Neural crest cell (in vitro differentiated cells): Measurements from ENCODE around the gene GSTA4. TPM values are rescaled to one million over a fixed set of nuclear protein-coding genes. Genes with fewer than 3 reads are reported as not detected.
A peak's percentile ranks its signal among the peaks of the same experiment; 100 is the strongest.
"Not testable (repeated sequence)": the region's sequence is repeated elsewhere in the genome, so short reads cannot be mapped to it uniquely, and the experiment has no call there.

ENCODE experiments used
- DNase-seq: peaks from one replicate; pipeline ENCODE4 v3.0.0; 2021; ENCODE audit warnings: low read depth, mixed read lengths, low spot score
- H3K27ac Mint-ChIP-seq: one replicate; pipeline ENCODE4 v1.8.0; 2021; ENCODE audit warnings: mild to moderate bottlenecking, mixed read lengths; ENCODE audit not compliant: unreplicated experiment
- H3K27me3 Mint-ChIP-seq: 2 replicates; pipeline ENCODE4 v1.8.0; 2021; ENCODE audit warnings: low read depth, mild to moderate bottlenecking, mixed read lengths
- H3K36me3 Mint-ChIP-seq: 2 replicates; pipeline ENCODE4 v1.8.0; 2021; ENCODE audit warnings: low read depth, mild to moderate bottlenecking, mixed read lengths
- H3K4me1 Mint-ChIP-seq: 2 replicates; pipeline ENCODE4 v1.8.0; 2021; ENCODE audit warnings: mixed read lengths
- H3K4me3 Mint-ChIP-seq: one replicate; pipeline ENCODE4 v1.8.0; 2021; ENCODE audit warnings: mild to moderate bottlenecking, mixed read lengths
- H3K9me3 Mint-ChIP-seq: 2 replicates; pipeline ENCODE4 v1.8.0; 2021; ENCODE audit warnings: mixed read lengths
- total RNA-seq: library from RNA; stranded (reverse); gene quantifications from 2 replicates; pipeline ENCODE4 v1.2.1, GENCODE V29; 2021
- TF ChIP-seq, protein P1 (sequence below): fragments of 200-600 bp; sonication (generic); conservative IDR thresholded peaks from 2 replicates; pipeline ENCODE4 v1.5.0; 2021; ENCODE audit warnings: antibody characterized with exemption, mild to moderate bottlenecking

The GSTA4 gene
- total RNA-seq, 1 donor from 2014 or later: 70.7 TPM

DNA sequence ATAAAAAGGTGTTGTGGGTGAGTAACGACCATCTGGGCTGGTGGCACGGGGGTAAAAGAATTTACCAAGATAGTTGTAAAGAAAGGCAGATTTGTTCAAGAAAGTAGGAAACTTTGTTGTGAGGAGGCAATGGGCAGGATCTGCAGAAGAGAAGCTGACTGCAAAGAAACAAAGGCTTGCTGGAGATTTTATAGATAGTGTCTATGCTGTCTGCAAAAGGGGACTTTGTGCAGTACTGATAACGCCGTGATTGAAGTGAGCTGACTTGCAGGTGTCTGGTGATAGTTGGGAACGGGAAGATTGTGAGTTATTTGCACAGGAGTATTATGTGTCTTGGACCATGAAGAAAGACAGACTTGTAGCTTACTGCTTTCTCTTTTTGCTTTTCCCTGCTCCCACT, 48.8 kb downstream of the GSTA4 start:
- no peaks in the 10 kb centered on the region for H3K27me3 Mint-ChIP-seq
- no peak overlapping the region for H3K4me3 Mint-ChIP-seq
- no peaks in the 10 kb centered on the region for H3K9me3 Mint-ChIP-seq
- no peak for DNase-seq
- H3K36me3 Mint-ChIP-seq: no peaks in the 10 kb centered on the region
- TF ChIP-seq, protein P1, sequence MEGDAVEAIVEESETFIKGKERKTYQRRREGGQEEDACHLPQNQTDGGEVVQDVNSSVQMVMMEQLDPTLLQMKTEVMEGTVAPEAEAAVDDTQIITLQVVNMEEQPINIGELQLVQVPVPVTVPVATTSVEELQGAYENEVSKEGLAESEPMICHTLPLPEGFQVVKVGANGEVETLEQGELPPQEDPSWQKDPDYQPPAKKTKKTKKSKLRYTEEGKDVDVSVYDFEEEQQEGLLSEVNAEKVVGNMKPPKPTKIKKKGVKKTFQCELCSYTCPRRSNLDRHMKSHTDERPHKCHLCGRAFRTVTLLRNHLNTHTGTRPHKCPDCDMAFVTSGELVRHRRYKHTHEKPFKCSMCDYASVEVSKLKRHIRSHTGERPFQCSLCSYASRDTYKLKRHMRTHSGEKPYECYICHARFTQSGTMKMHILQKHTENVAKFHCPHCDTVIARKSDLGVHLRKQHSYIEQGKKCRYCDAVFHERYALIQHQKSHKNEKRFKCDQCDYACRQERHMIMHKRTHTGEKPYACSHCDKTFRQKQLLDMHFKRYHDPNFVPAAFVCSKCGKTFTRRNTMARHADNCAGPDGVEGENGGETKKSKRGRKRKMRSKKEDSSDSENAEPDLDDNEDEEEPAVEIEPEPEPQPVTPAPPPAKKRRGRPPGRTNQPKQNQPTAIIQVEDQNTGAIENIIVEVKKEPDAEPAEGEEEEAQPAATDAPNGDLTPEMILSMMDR: no peak
- peaks cover 19% of the 10 kb centered on the region for H3K4me1 Mint-ChIP-seq
- H3K27ac Mint-ChIP-seq: peak overlapping the region; percentile 3

DNA sequence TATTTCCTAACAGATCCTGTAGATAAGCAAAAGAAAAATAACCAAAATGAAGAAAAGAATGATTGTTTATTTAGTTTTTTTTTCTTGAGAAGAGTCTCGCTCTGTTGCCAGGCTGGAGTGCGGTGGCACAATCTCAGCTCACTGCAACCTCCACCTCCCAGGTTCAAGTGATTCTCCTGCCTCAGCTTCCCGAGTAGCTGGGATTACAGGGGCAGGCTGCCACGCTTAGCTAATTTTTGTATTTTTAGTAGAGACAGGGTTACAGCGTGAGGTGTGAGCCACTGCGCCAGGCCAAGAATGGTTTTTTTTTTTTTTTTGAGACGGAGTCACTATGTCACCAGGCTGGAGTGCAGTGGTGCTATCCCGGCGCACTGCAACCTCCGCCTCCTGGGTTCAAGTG, 52.3 kb downstream of the GSTA4 start:
- not testable (repeated sequence) for H3K9me3 Mint-ChIP-seq, H3K27me3 Mint-ChIP-seq, DNase-seq, H3K27ac Mint-ChIP-seq, H3K36me3 Mint-ChIP-seq, H3K4me3 Mint-ChIP-seq
- H3K4me1 Mint-ChIP-seq: peaks cover 19% of the 10 kb centered on the region

DNA sequence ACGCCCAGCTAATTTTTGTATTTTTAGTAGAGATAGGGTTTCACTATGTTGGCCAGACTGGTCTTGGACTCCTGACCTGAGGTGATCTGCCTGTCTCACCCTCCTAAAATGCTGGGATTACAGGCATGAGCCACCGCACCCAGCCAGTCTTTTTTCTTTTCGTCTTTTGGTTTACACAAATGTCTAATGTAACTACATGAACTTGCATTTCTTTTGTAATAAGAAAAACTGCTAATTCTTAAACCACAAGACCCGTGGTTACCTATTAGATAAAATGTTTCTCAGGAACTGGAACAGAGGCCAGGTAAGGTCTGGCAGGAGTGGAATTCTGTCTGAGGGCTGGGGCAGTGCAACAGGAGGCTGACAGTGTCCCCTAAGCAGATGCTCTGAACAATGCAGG, 52.9 kb downstream of the GSTA4 start:
- H3K9me3 Mint-ChIP-seq: no peaks in the 10 kb centered on the region
- no peak overlapping the region for H3K27ac Mint-ChIP-seq
- H3K27me3 Mint-ChIP-seq: no peaks in the 10 kb centered on the region
- TF ChIP-seq, protein P1: no peak
- DNase-seq: no peak
- H3K4me3 Mint-ChIP-seq: no peak overlapping the region
- peaks cover 19% of the 10 kb centered on the region for H3K4me1 Mint-ChIP-seq
- no peaks in the 10 kb centered on the region for H3K36me3 Mint-ChIP-seq

DNA sequence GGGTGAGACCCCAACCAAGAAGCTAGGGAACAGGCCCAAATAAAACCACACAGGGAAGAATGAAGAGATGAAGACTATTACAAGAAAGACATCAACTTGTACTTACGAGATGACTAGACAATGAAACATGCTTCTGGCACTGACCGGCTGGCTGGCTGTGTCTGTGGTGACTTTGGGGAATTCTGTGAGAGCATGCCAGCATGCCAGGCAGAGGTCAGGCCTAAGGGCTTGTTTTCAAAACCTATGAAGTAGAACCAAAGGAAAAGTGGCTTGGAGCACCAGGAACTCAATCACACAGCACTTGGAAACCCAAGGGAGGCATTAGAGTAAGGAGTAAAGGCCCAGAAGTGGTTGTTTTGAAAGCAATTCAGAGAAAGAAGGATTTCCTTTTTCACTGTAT, 57.2 kb downstream of the GSTA4 start:
- H3K9me3 Mint-ChIP-seq: peaks cover 2% of the 10 kb centered on the region
- H3K36me3 Mint-ChIP-seq: no peaks in the 10 kb centered on the region
- TF ChIP-seq, protein P1: no peak
- peaks cover 4% of the 10 kb centered on the region for H3K4me1 Mint-ChIP-seq
- DNase-seq: no peak
- no peaks in the 10 kb centered on the region for H3K27me3 Mint-ChIP-seq
- no peak overlapping the region for H3K27ac Mint-ChIP-seq
- no peak overlapping the region for H3K4me3 Mint-ChIP-seq

DNA sequence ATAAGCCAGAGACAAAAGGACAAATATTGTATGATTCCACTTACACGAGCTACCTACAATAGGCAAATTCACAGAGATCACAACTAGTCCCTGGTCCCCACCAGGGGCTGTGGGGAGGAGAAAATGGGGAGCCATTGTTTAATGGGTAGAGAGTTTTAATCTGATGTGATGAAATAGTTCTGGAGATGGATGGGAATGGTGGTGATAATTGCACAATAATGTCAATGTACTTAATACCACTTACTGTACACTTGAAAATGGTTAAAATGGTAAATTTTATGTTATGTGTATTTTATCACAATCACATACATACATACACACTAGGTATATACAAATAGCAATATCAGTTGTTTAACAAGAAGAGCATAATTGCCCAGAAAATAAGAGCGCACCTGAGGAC, 61.3 kb downstream of the GSTA4 start:
- Mint-ChIP-seq H3K4me1 (no peaks in the 10 kb centered on the region), H3K36me3 (no peaks in the 10 kb centered on the region), H3K9me3 (peaks cover 5% of the 10 kb centered on the region), H3K27me3 (no peaks in the 10 kb centered on the region), H3K27ac (no peak overlapping the region), H3K4me3 (no peak overlapping the region)
- DNase-seq: no peak
- TF ChIP-seq, protein P1: no peak

DNA sequence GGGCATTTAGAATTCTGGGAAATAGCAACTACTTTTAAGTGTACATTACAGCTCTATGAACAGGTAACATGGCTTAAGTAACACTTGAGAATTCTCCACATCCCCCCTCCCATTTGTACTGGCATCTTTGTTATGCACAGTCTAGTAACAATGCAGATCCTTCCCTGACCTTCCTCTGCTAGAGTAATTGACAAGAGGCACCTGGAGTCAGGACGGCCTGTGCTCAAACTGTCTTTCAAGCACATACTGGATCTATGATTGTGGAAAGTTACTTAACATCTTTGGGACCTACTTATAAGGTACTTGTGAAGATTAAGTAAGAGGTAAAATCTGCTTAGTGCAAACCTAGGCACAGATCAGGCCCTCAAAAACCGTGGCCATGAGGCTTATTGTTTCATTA, 63.7 kb downstream of the GSTA4 start:
- H3K36me3 Mint-ChIP-seq: no peaks in the 10 kb centered on the region
- no peaks in the 10 kb centered on the region for H3K27me3 Mint-ChIP-seq
- H3K4me3 Mint-ChIP-seq: no peak overlapping the region
- no peaks in the 10 kb centered on the region for H3K4me1 Mint-ChIP-seq
- no peak overlapping the region for H3K27ac Mint-ChIP-seq
- DNase-seq: no peak
- peaks cover 5% of the 10 kb centered on the region for H3K9me3 Mint-ChIP-seq
- TF ChIP-seq, protein P1: no peak
